ENCODE measurements around the gene ADCY9. TPM values are rescaled to one million over a fixed set of nuclear protein-coding genes. Genes with fewer than 3 reads are reported as not detected.

The ADCY9 gene
- total and polyA plus RNA-seq, 2 experiments from 2014 or later: 2.2 to 18.3 TPM

- no peak for ATAC-seq
- Histone ChIP-seq H3K4me2 (no peak overlapping the region), H3K9me2 (ENCODE audit: insufficient read depth) (no peaks in the 10 kb centered on the region), H3F3A (replicated peaks; ENCODE audit: low read depth) (no peaks in the 10 kb centered on the region), H3K36me3 (ENCODE audit: insufficient read depth) (no peaks in the 10 kb centered on the region), H4K20me1 (replicated peaks; ENCODE audit: insufficient read depth) (no peaks in the 10 kb centered on the region), H3K79me2 (replicated peaks; ENCODE audit: insufficient read depth) (no peaks in the 10 kb centered on the region), H3K27me3 (ENCODE audit: insufficient read depth) (no peaks in the 10 kb centered on the region), H3K27ac (ENCODE audit: low read depth) (no peak overlapping the region; the same call in 1 of the 2 replicates), H2AFZ (no peak overlapping the region), H3K4me1 (ENCODE audit: insufficient read depth) (no peaks in the 10 kb centered on the region), H3K4me3 (no peak overlapping the region)
- H3K4me3 Mint-ChIP-seq: no peak overlapping the region
- no peak for TF ChIP-seq CREB1 (CRISPR knock-in tag; IDR thresholded peaks at IDR 0.05; ENCODE audit: low read depth)
- TF ChIP-seq NANOG (IDR thresholded peaks at IDR 0.05; ENCODE audit: borderline replicate concordance): no peak
- no peak for TF ChIP-seq CTCF (conservative IDR thresholded peaks at IDR 0.05; ENCODE audit: low read depth in 2 of 2)
- TF ChIP-seq JUNB (IDR thresholded peaks at IDR 0.05; ENCODE audit: unreplicated experiment): no peak
- TF ChIP-seq STAT1 (IDR thresholded peaks at IDR 0.05; ENCODE audit: unreplicated experiment): no peak
- TF ChIP-seq REST (IDR thresholded peaks at IDR 0.05; ENCODE audit: unreplicated experiment): no peak
- TF ChIP-seq ZNF331 (CRISPR knock-in tag; IDR thresholded peaks at IDR 0.05; ENCODE audit: low read depth): no peak
- TF ChIP-seq POLR2AphosphoS5 (IDR thresholded peaks at IDR 0.05; ENCODE audit: low read depth): no peak
- TF ChIP-seq ETS1 (IDR thresholded peaks at IDR 0.05): no peak
- TF ChIP-seq ZNF462 (CRISPR knock-in tag; IDR thresholded peaks at IDR 0.05): no peak
- TF ChIP-seq ZNF114 (CRISPR knock-in tag; IDR thresholded peaks at IDR 0.05): no peak
- TF ChIP-seq EZH2 (IDR thresholded peaks at IDR 0.05; ENCODE audit: low read depth, unreplicated experiment): no peak
- TF ChIP-seq EZH2phosphoT487 (IDR thresholded peaks at IDR 0.05; ENCODE audit: unreplicated experiment): no peak
- no peak for DNase-seq (ENCODE audit: low spot score)
- no peaks in the 10 kb centered on the region for H3K4me1 Mint-ChIP-seq
- peaks cover under 1% of the 10 kb centered on the region; the same call in 2 of the 3 replicates for H3K36me3 Mint-ChIP-seq (ENCODE audit: low read depth)
- peaks cover 4% of the 10 kb centered on the region; the same call in 2 of the 3 replicates for H3K9me3 Mint-ChIP-seq
- no peak overlapping the region for H3K27ac Mint-ChIP-seq
- H3K27me3 Mint-ChIP-seq (ENCODE audit: insufficient read depth, low read depth, poor library complexity): no peaks in the 10 kb centered on the region
Measured at GRCh38 chr16:3948378-3948995, 167.8 kb downstream of the ADCY9 start.

Measured in GM23338 (cell line).